Measurements from ENCODE around the gene SLC38A7.
"Not testable (repeated sequence)": the region's sequence is repeated elsewhere in the genome, so short reads cannot be mapped to it uniquely, and the experiment has no call there.

The SLC38A7 gene

GRCh38 chr16:58678269-58678668, 6.3 kb downstream of the SLC38A7 start:
- TF ChIP-seq ZFX (IDR thresholded peaks at IDR 0.05) (no peak), CTCF (conservative IDR thresholded peaks at IDR 0.05) (no peak)
- H3K27ac ChIP-seq: no peak overlapping the region

DNA sequence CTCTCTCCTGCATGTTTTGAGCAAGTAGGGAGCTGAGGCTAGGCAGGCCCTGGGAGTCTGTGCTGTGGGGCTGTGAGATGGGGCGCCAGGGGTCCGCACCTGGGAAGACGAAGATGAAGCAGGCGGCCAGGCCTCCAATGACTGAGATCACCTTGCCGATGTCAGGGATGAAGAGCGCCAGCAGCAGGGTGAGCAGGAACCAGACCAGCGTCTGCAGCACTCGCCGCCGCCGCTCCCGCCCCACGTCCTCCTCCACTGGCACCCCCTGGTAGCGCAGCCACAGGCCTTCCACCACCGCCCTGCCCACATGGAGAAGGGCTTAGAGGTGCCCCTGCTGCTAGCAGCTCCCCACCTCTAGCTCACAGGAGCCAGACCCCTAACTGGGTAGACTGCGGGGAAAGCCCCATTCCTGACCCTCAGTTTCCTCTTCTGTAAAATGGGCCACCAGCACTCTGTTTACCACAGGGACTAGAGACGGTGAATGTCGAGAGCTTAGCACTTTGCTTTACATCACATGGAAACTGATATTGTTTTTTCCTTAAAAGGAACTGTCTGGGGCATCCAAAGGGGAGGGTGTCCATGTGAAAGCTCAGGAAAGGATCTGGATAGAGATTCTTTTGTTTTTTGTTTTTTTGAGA, 13.5 kb downstream of the SLC38A7 start:
- no peak overlapping the region for H3K27ac ChIP-seq
- TF ChIP-seq CTCF (conservative IDR thresholded peaks at IDR 0.05): no peak

DNA sequence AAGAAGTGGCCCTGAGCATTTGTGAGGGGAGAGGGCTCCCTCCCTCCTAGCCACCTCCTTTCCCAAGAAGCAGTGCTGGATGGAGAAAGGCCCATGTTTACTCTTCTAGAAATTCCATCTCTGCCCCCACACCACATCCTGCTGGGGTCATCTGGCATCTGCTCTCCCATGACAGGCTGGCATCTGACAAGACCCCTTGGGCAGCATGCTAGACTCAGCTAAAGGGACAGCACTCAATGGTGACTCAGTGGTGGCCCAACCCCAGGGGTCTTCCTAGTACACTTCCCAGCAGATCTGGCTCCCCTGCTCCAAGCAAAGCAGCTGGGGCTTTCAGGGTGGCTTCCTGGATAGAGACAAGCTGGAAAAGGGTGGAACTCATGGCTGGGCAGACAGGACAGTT, 14.4 kb downstream of the SLC38A7 start:
- H3K27ac ChIP-seq: no peak overlapping the region
- TF ChIP-seq ZFX (IDR thresholded peaks at IDR 0.05) (no peak), CTCF (conservative IDR thresholded peaks at IDR 0.05) (no peak)

- TF ChIP-seq ZFX (IDR thresholded peaks at IDR 0.05): no peak
- TF ChIP-seq CTCF (conservative IDR thresholded peaks at IDR 0.05): no peak
- no peak overlapping the region for H3K27ac ChIP-seq
These were observed 19.4 kb downstream of the SLC38A7 start for GRCh38 chr16:58665200-58665599.

- no peak overlapping the region for H3K27ac ChIP-seq
- TF ChIP-seq CTCF (conservative IDR thresholded peaks at IDR 0.05) (peak; percentile 84), ZFX (IDR thresholded peaks at IDR 0.05) (no peak)
These were observed 23.3 kb downstream of the SLC38A7 start for GRCh38 chr16:58661199-58661830.

- not testable (repeated sequence) for H3K27ac ChIP-seq
These were observed 24.7 kb downstream of the SLC38A7 start for GRCh38 chr16:58659911-58660310.

GRCh38 chr16:58658796-58659211, 25.8 kb downstream of the SLC38A7 start:
- TF ChIP-seq CTCF (conservative IDR thresholded peaks at IDR 0.05) (no peak), ZFX (IDR thresholded peaks at IDR 0.05) (no peak)
- H3K27ac ChIP-seq: no peak overlapping the region

DNA sequence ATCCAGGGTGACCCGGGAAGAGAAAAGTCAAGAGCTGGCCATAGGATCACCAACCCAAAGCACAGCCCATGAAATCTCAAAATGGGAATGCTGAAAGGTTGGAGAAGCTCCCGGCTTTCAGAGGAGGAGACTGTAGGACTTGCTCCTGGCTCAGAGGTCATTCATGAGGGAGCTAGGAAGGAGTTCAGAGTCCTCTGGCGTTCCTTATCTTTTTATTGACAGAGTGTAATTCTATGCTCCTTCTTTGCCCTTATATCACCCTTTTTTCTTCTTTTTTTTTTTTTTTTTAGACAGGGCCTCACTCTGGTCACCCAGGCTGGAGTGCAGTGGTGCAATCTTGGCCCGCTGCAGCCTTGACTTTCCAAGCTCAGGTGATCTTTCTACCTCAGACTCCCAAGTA, 27.7 kb downstream of the SLC38A7 start:
- TF ChIP-seq ZFX (IDR thresholded peaks at IDR 0.05): no peak
- TF ChIP-seq CTCF (conservative IDR thresholded peaks at IDR 0.05): no peak
- H3K27ac ChIP-seq: no peak overlapping the region

Measured in C4-2B (cell line).